Hematopoietic multipotent progenitor cell treated with erythropoietin and hydrocortisone succinate and interleukin-3 and kit ligand, for 17 days (in vitro differentiated cells): ENCODE results near the gene SAFB2.
A peak's percentile ranks its signal among the peaks of the same experiment; 100 is the strongest.

Experiments used
- DNase-seq: peaks from one replicate; pipeline ENCODE4 v3.0.0-alpha.2; 2015; ENCODE audit warnings: low spot score

The SAFB2 gene

GRCh38 chr19:5579697-5580096, 42.9 kb downstream of the SAFB2 start:
- DNase-seq: no peak

DNA sequence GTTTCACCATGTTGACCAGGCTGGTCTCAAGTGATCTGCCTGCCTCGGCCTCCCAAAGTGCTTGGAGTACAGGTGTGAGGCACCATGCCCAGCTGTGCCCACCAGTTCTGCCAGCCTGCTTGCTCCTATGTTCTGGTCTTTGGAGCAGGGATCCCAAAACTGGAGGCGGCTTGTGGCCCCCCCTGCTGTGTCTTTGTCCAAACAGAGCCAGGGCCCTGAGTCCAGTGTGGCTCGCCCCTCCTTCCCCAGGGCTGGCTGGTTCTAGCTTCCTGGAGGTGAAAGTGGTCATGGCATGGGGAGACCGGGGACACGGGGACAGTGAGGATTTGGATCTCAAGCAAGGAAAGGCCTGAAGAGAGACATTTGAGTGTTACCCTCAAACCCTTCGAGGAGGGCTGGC, 43.3 kb downstream of the SAFB2 start:
- DNase-seq: no peak

DNA sequence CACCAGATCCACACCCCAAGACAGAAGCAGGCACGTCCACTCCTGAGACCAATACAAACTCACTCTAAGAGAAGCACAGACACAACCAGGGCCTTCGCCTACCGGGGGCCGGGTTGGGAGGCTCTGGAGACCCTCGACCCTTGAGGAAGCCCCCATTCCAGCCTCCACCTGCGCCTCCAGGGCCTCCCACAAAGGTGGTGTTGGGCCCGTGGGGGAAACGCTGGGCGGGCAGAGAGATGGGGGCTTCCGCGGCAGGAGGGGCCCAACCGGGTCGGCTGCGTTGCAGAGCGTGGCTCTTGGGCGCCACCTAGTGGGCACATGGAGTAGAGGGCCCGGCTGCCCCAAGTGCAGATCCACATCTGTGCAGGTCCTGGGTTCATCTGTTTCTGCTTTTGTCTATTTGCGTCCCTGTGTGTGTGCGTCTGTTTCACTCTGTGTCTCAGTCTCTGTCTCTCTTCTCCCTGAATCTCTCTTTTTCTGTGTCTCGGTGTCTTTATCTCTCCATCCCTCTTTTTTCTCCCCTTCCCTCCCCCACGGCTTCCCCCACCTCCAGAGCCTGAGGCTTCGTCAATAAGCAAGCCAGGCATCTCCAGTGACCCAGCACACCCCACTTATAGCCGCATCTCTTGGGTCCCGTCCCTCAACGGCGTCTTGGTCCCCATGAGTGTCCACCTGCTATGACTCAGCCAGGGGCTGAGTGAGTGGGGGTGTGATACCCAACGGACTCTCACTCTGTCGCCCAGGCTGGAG, 44.3 kb downstream of the SAFB2 start:
- DNase-seq: peak; percentile 72

DNA sequence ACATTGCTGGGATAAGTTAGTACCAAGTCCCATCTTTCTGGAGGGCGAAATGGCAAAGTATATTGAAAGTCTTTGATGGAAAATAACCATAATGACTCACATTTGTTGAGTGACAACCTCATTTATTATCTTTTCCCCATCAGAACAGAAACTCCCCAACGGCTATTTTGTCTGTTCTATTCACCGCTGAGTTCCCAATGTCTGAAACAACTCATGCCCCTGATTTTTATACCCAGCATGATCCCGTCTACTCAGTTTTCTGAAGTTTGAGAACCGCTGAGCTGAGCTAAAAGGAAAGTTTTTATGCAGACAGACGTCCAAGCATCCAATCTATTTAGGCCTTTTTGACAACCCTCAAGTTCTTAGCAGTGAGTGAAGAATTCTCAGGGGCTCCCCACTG, 47.0 kb downstream of the SAFB2 start:
- no peak for DNase-seq

DNA sequence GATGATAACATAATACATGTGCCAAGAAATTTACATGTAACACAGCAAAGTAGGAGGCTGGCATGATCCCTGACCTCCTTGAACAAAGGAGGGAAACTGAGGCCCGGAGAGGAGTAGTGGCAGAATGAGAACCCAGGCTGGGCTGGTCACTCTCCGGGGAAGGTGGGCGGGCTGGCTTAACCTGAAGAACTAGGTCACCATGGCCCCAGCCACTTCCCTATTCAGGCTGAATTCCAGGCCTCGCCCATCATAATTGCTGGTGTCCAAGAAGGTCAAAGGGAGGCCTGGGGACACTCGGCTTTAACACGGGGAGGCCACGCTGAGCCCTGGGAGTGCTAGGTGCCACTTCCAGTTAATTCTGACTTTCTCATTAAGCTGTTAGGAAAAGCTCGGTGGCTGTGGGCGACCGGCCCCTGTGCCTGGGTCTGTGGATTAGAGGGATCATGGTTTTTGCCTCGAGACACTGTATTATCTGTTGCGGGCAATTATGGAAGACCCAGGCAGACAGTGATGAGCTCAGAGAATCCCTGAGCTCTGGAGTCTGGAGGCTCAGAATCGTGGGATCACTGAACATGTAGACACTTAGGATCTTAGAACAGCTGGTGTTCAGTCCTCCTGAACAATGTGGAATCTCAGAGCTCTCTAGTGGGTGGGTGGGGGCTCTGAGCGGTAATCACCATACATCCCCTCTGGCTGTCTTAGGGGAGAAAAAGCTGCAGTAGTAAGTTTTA, 49.9 kb downstream of the SAFB2 start:
- no peak for DNase-seq

DNA sequence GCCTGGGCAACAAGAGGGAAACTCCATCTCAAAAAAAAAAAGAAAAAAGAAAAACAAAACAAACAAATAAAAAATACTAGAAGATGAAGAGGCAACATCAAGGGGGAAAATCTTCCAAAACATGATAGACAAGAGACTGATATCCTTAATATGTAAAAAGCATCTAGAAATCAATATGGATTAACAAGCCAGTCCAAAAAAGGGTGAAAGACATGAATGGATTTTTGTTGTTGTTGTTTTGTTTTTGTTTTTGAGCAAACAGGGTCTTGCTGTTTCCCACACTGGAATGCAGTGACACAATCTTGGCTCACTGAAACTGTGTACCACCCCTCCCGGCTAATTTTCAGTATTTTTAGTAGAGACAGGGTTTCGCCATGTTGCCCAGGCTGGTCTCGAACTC, 50.8 kb downstream of the SAFB2 start:
- no peak for DNase-seq

DNA sequence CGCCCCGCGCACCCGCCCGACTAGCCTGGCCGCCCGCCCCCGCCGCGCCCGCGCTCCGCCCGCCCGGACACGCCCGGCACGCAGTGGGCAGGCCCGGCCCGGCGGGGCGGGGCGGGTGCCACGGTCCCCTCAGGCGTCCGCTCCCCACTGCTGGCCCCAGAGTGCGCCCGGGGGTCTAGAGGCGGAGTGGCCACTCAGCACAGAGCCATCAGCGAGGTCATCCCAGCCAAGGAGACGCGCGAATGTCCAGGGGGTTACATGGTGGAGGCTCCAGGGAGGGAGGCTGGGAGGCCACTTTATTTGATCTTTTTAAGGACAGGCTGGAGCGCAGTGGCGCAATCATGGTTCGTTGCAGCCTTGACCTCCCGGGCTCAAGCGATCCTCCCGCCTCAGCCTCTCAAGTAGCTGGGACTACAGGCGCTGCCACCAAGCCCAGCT, 54.6 kb downstream of the SAFB2 start:
- DNase-seq: no peak

- no peak for DNase-seq
These were observed 55.1 kb downstream of the SAFB2 start, which contains the start of gene TINCR for GRCh38 chr19:5567360-5567969. Gene TINCR (minus strand): TSS chr19:5567953.

DNA sequence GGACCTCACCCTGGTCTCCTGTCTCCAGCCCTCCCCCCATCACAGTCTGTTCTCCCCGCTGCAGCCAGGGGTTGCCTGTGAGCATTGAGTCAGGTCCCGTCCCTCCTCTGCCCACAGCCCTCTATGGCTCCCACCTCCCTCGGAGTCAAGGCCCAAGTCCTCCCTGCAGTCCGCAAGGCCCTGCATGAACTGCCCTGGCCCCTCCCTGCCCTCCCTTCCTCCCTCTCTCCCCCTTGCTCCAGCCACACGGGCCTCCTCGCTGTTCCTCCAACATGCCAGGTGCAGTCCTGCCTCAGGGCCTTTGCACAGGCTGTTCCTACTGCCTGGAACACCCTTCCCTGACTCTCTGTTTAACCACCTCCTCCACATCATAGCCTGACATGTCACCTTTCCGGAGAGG, 57.6 kb downstream of the SAFB2 start:
- no peak for DNase-seq

DNA sequence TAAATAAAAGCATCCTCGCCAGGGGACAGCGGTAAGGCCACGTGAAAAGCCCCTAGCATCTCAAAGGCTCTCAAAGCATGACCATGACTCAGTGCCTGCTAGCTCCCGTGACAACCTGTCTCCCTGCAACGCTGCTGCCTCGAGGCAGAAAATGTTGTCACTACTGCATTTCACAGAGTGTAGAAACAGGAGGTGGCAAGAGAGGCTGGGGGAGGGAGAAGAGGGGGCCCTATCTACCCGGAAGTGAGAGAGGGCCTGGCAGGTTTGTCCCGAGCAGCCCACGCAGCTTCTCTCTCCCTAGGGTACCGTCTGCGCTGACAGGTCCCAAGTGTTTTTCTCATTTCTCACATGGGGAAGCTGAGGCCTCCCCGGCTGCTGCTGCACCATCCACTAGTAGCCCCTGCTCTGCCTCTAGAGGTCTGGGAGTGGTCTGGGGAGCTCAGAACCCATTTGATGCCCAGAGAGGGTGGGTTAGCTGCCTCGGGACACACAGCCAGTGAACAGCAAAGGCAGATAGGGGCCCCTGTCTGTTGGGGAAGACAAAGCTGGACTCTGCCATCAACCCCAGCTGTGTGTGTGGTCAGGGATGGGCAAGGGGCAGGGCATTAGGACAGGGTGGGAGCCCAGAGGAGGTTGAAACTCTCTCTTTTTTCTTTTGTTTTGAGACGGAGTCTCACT, 58.5 kb downstream of the SAFB2 start:
- no peak for DNase-seq

GRCh38 chr19:5563008-5563431, 59.6 kb downstream of the SAFB2 start:
- no peak for DNase-seq

- no peak for DNase-seq
These were observed 60.3 kb downstream of the SAFB2 start for GRCh38 chr19:5562280-5562679.

- no peak for DNase-seq
These were observed 61.0 kb downstream of the SAFB2 start for GRCh38 chr19:5561559-5561958.

DNA sequence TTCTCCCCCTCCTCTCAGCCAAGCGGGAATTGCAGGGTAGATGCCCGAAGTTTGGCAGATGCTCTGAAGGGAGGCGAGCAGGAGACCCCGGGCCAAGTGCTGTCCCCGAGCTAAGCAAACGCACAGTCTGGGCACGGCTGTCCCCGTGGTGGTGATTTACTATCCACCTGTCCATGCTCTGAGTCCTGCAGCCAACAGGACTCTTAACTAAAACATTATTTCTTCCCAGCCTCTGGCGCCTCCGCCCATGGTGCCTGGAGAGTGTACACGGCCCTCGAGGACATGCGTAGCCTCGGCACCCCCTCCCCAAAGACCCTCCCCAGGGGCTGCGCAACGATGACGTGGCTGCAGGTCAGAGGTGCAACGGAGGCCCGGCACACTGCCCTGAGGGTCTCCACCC, 62.4 kb downstream of the SAFB2 start:
- DNase-seq: no peak

DNA sequence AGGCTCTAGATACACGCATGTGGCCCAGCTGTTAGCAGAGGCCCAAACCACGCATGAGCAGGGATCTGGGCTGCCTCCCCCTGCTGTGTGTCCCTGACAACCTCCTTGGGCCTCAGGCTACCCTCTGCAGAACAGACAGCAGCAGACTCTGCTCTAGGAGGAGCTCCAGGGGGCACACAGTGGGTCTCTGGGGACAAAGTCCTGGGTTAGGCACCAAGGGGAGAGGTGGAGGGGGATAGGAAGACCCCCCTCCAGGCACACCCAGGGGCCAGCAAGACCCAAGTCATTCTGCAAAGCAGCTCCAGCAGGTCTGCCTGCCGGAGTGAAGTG, 62.8 kb downstream of the SAFB2 start:
- DNase-seq: no peak

DNA sequence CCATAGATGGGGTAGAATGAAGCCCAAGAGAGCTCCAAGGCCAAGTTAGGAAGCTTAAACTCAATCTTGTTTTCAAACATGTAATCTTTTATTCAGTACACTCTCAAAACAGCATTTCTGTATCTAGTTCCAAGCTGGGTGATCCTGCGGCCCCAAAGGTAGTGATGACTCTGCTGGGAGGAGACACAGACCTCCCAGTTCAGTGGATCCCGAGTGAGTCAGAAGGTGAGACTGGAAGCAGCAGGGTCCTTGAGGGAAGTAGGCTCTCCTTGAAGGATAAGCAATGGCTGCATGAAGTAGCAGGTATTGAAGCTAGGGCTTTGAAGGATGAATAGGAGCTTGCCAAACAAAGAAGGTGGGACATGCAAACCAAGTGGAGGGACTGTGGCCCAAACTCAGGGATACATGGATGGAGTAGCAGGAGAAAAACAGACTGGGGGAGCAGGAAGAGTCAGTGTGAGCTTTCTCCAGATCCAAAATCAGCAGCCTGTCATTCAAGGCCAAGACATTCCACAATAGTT, 64.4 kb downstream of the SAFB2 start:
- no peak for DNase-seq

DNA sequence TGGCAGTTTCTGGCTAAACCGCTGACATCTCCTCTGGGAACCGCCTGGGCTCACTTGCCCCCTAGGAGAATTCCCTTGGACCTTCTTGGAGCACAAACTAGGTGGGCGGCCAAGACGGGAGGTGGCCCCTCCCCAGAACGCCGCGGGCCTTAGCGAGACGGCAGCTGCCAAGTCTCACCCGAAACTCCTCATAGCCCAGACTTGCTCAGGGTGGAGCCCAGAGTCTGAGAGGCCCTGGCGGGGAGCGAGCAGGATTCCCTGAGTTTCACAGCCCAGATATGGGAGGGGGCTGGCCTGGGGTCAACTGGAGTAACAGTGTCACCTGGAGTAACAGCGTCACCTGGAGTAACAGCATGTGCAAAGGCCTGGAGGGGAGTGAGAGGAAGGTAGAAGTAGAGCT, 64.9 kb downstream of the SAFB2 start:
- DNase-seq: no peak

- no peak for DNase-seq
These were observed 67.7 kb downstream of the SAFB2 start for GRCh38 chr19:5554828-5555227.

DNA sequence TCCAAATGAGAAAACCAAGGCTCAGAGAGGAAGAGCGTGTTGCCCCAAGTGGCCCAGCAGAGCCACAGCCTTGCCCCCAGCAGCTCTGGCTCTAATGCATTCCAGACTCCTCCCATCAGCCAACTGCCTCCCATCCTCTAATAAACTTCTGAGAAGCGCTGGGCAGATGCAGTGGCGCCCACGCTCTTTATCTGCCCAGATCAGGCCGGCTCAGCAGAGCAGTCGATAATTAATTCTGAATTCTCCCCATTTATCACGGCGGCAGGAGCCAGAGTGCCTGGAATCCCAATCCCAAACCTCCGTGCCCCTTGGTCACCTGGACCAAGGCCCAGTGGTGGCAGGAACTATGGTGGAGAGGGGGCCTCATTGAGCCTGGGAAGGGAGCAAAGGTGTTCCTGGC, 68.7 kb downstream of the SAFB2 start:
- no peak for DNase-seq

- no peak for DNase-seq
These were observed 74.7 kb downstream of the SAFB2 start for GRCh38 chr19:5547881-5548280.

DNA sequence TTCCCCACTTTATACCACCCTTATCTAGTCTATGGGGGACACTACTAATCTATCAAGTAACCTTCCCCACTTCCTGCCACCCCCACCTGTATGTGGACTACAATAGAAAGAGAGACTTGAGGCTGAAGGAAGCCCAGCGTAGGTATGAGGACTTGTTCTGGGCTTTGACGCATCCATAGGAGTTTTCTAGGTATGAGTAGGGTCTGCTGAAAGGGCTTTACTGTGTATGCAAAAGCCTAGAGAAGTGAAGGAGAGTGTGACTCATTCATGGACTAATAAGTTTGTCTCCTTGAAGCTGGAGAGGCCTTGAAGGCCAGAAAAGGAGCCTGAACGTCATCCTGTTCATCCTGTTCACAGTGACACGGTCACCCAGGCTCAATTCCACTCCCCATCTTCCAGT, 76.6 kb downstream of the SAFB2 start:
- no peak for DNase-seq

DNA sequence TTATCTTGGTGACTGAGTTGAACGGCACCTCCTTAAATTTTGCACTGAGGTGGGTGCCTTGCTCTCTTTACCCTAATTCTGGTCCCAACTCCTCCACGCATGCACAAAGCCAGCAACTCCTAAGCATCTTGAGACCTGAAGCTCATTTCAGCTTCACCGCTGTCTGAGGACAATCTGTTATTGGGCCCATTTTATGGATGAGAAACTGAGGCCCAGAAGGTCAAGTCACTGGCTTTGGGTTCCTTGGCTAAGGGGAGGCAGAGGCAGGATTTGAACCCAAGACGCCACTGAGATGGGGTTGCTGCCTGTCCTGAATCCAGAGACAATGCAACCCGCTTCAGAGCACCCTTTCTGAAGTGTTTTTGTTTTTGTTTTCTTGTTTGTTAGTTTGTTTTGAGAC, 77.5 kb downstream of the SAFB2 start:
- DNase-seq: no peak

- no peak for DNase-seq
These were observed 79.9 kb downstream of the SAFB2 start for GRCh38 chr19:5542665-5543064.
